NCI-H446 (cell line): ENCODE measurements around the gene TAF5.
"Not testable (repeated sequence)": the region's sequence is repeated elsewhere in the genome, so short reads cannot be mapped to it uniquely, and the experiment has no call there.

Source experiments
- DNase-seq, 2 experiments: peaks; one replicate each; lab custom pipeline; 2025; lab: John Stamatoyannopoulos, UW

TAF5 gene

GRCh38 chr10:103415581-103415980 is 47.8 kb downstream of the TAF5 start:
- DNase-seq, result no peak

DNA sequence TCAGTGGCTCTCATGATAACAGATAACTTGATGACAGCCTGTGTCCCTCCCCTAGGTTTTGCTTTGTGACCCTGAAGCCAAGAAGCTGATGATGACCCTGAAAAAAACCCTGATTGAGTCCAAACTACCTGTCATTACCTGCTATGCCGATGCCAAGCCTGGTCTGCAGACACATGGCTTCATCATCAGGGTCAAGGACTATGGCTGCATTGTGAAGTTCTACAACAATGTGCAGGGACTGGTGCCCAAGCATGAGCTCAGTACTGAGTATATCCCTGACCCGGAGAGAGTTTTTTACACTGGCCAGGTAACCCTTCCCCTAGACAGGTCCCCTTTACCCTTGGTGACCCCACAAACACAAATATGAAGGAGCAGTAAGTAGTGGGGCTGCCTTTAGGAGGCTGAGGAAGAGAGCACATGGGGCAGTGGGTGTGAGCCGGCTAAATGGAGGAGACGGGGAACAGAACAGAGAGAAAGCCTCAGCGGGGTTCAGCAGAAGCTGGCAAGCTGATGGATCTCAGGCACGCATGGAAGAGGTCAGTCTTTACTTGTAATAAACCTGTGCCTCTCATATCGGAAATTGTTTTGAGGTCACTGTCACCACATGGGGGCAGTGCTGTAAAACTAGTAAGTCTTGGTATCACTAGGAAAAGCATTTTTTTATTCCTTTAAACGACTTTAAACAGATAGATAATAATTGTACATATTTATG is 48.8 kb downstream of the TAF5 start:
- peak; percentile 0 to 7 for DNase-seq

- not testable (repeated sequence) for DNase-seq
Observed at GRCh38 chr10:103417148-103417469, 49.3 kb downstream of the TAF5 start.

- no peak for DNase-seq
Observed at GRCh38 chr10:103417601-103418000, 49.8 kb downstream of the TAF5 start.

DNA sequence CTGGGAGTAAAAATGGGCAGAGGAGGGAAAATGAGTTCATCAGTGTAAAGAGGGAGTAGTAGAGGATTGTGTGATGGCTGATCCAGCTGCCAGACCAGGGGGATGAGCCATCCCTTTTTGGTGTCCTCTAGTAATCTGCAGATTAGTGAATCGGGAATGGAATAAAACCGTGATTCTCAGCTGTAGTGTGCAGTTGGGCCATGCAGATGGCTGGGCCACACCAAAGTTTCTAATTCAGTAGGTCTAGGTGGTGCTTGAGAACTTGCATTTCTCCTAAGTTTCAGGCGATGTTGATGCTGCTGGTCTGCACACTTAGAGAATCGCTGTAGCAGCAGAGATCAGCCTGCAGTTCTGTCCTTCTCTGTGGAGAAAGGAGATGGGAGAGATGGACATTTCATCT is 51.3 kb downstream of the TAF5 start:
- DNase-seq, result no peak

GRCh38 chr10:103423748-103424147 is 56.0 kb downstream of the TAF5 start:
- DNase-seq, result no peak

GRCh38 chr10:103427866-103428265 is 60.1 kb downstream of the TAF5 start:
- no peak for DNase-seq

DNA sequence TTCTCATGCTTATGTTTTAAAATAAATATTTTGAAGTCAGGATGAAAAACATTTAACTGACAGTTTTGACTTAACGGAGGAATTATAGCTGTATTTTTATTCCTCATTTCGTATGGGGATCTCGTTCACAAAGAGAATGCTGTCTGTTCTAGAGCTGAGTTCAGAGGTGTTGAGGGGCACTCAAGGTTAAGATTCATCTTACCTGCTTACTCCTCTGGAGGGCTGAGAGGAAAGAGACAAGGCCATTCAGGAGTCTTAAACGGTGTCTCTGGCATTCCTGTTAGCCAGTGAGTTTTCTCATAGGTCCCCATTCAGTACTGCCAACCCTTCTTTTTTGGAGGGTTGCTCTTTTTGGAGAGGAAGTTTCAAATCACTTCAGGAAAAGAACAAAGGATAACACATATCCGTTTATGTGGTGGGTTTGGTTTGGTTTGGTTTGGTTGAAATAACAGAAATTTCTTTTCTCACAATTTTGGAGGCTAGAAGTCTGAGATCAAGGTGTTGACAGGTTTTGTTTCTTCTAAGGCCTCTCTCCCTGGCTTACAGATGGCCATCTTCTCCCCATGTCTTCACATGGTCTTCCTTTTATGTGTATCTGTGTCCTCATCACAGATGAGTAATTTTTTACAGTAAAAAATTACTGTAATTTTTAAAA is 61.3 kb downstream of the TAF5 start:
- DNase-seq, result no peak

- DNase-seq, result no peak
Observed at GRCh38 chr10:103429647-103430046, 61.9 kb downstream of the TAF5 start.

DNA sequence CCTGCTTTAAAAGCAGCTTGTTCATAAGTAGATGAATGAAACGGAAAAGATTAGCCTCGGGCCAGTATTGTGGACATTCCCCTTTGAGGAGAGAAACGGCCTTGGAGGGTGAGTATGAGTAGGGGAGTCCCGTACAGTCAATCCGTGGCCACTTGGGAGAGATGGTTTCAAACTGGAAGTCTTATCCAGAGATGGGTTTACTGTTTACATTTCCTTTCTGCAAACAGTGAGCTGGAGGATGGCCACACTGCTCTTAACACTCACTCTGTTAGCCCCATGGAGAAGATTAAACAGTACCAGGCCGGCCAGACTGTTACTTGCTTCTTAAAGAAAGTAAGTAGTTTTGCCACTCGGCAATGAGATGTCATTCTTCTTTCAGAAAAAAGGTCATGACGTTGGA is 64.1 kb downstream of the TAF5 start:
- DNase-seq, result no peak

DNA sequence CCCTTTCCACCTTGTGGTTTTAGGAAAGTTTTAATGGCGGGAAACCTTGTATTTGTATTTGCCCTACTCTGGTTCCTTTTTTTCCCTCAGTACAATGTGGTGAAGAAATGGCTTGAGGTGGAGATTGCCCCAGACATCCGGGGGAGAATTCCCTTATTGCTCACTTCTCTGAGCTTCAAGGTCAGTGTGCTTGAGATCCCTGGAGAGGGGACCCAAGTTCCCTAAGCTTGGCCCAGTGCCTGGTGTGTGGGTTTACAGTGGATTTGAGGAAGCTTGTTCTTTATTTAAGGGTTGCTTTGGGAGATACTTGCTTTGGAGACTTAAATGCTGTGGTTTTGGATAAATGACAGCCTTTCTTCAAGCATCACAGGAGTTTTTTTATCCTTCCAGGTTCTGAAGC is 66.1 kb downstream of the TAF5 start:
- no peak for DNase-seq
